Panc1 (cell line): Measurements from ENCODE around the gene ADD2.

ENCODE experiments used
- CTCF ChIP-seq: fragments of 450-650 bp; IDR thresholded peaks from 2 replicates; pipeline ENCODE4 v1.5.1; 2017; ENCODE audit warnings: mild to moderate bottlenecking
- POLR2AphosphoS5 ChIP-seq: IDR thresholded peaks from 2 replicates; pipeline ENCODE4 v1.6.1; 2012; ENCODE audit warnings: mild to moderate bottlenecking, low read depth, low read length, moderate library complexity

GRCh38 chr2:70718736-70719135, 49.3 kb downstream of the ADD2 start:
- TF ChIP-seq CTCF (no peak), POLR2AphosphoS5 (no peak)
